ENCODE results near the gene ZC3HAV1.
A peak's percentile ranks its signal among the peaks of the same experiment; 100 is the strongest.

The ZC3HAV1 gene

DNA sequence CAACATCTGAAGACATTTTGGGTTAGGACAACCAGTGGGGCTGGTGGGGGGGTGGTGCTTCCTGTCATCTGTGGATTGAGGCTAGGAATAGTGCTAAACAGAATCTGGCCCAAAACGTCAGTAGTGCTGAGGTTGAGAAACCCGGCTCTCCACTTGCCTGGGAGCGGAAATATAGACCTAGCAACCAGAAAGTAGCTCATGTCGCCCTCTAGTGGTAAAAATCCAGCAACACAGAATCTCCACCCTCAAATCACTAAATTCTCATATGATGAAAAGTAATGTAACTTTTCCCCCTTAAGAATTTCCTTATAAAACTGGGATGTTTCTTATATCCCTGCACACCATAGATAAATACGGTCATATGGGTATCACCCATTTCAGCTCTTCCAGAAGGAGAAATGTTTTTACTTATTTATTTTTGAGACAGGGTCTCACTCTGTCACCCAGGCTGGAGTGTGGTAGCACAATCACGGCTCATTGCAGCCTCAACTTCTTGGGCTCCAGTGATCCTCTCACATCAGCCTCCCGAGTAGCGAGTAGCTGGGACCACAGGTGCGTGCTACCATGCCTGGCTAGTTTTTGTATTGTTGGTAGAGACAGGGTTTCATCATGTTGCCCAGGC lies 34.4 kb downstream of the ZC3HAV1 start:
- Histone ChIP-seq H3K36me3 (ENCODE audit: insufficient read depth, low read length) (no peaks in the 10 kb centered on the region), H3K4me3 (0 out of 2 replicates have a peak overlapping the region, but pooled peaks have one; percentile 4), H3K9ac (ENCODE audit: insufficient read length) (no peak overlapping the region), H3K9me3 (ENCODE audit: low read depth, low read length) (no peaks in the 10 kb centered on the region), H3K27ac (no peak overlapping the region)
- peak; percentile 59 for DNase-seq (ENCODE audit: low read depth, low spot score)
- no peak for TF ChIP-seq EZH2 (IDR thresholded peaks at IDR 0.05)
- no peak for TF ChIP-seq FOXP2 (optimal IDR thresholded peaks at IDR 0.05; ENCODE audit: control extremely low read depth, extremely low read length, insufficient read depth)
- TF ChIP-seq POLR2AphosphoS5 (IDR thresholded peaks at IDR 0.05; ENCODE audit: borderline replicate concordance, low read depth, low read length): no peak

DNA sequence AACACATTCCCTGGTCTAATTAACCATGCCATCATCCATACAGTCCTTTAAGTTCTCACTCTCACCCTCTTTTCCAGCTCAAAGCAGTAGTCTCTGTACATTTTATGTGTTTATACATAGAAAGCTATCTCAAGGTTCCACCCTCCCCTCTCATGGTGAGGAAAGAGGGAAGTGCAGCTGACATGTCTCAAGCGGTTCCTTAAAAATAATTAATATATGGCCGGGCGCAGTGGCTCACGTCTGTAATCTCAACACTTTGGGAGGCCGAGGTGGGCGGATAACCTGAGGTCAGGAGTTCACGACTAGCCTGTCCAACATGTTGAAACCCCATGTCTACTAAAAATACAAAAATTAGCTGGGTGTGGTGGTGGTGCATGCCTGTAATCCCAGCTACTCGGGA lies 36.7 kb downstream of the ZC3HAV1 start:
- DNase-seq (ENCODE audit: low read depth, low spot score): no peak
- Histone ChIP-seq H3K27ac (no peak overlapping the region), H3K4me3 (no peak overlapping the region), H3K9me3 (ENCODE audit: low read depth, low read length) (no peaks in the 10 kb centered on the region), H3K9ac (ENCODE audit: insufficient read length) (no peak overlapping the region), H3K36me3 (ENCODE audit: insufficient read depth, low read length) (no peaks in the 10 kb centered on the region)
- TF ChIP-seq POLR2AphosphoS5 (IDR thresholded peaks at IDR 0.05; ENCODE audit: borderline replicate concordance, low read depth, low read length): no peak
- TF ChIP-seq FOXP2 (optimal IDR thresholded peaks at IDR 0.05; ENCODE audit: control extremely low read depth, extremely low read length, insufficient read depth): no peak
- no peak for TF ChIP-seq EZH2 (IDR thresholded peaks at IDR 0.05)

GRCh38 chr7:139071680-139072079 lies 37.8 kb downstream of the ZC3HAV1 start:
- no peak for DNase-seq (ENCODE audit: low read depth, low spot score)
- H3K27ac ChIP-seq: no peak overlapping the region

DNA sequence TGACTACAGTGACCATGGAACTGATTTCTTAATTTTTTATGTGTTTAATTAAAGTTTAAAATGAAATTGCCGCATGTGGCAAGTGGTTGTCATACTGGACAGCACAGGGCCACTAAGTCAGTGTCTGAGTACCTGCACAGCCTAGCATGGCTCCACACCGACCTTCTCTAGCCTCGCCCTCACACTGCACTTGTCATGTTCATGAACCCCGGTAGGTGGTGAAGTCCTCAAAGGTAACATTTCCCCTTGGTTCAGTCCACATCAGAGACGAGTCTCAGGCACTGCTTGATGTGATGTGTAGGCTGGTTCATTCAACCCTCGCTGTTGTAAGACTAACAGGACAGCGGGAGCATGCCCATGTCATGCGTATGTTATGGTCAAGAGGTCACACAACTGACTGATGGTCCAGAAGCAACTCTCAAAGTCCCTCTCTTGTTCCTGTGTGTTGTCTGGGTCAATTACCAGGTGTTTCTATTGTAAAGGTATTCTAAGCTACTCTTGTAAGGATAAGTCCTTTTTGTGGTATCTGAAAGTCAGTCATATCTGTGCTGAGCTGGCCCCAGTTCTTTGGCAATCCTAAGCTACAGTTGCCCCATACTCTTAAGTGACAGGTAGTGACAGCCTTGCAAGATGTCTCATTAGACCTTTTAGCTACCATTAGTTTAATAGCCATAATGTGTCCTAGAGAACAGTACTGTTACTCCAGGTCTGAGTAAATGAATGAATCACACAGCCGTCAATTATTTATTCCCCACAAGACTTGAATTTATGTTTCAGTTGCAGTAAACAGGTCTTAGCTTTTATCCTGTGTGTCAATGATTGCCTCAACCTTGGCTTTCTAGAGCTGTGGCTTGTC lies 40.7 kb downstream of the ZC3HAV1 start:
- Histone ChIP-seq H3K27ac (no peak overlapping the region), H3K9ac (ENCODE audit: insufficient read length) (no peak overlapping the region), H3K4me3 (no peak overlapping the region), H3K9me3 (ENCODE audit: low read depth, low read length) (no peaks in the 10 kb centered on the region), H3K36me3 (ENCODE audit: insufficient read depth, low read length) (no peaks in the 10 kb centered on the region)
- no peak for DNase-seq (ENCODE audit: low read depth, low spot score)
- TF ChIP-seq FOXP2 (optimal IDR thresholded peaks at IDR 0.05; ENCODE audit: control extremely low read depth, extremely low read length, insufficient read depth) (no peak), POLR2AphosphoS5 (IDR thresholded peaks at IDR 0.05; ENCODE audit: borderline replicate concordance, low read depth, low read length) (no peak), EZH2 (IDR thresholded peaks at IDR 0.05) (no peak)

More at GRCh38 chr7:139071680-139072079, 37.8 kb downstream of the ZC3HAV1 start:
- TF ChIP-seq POLR2AphosphoS5 (IDR thresholded peaks at IDR 0.05; ENCODE audit: borderline replicate concordance, low read depth, low read length) (no peak), FOXP2 (optimal IDR thresholded peaks at IDR 0.05; ENCODE audit: control extremely low read depth, extremely low read length, insufficient read depth) (no peak), EZH2 (IDR thresholded peaks at IDR 0.05) (no peak)
- H3K36me3 ChIP-seq (ENCODE audit: insufficient read depth, low read length): no peaks in the 10 kb centered on the region
- H3K9ac ChIP-seq (ENCODE audit: insufficient read length): no peak overlapping the region
- H3K9me3 ChIP-seq (ENCODE audit: low read depth, low read length): no peaks in the 10 kb centered on the region
- H3K4me3 ChIP-seq: no peak overlapping the region

GRCh38 chr7:139066315-139066714 lies 43.2 kb downstream of the ZC3HAV1 start:
- no peak overlapping the region for H3K4me3 ChIP-seq
- no peak overlapping the region for H3K9ac ChIP-seq (ENCODE audit: insufficient read length)
- H3K9me3 ChIP-seq (ENCODE audit: low read depth, low read length): no peaks in the 10 kb centered on the region
- no peak for DNase-seq (ENCODE audit: low read depth, low spot score)
- no peak for TF ChIP-seq POLR2AphosphoS5 (IDR thresholded peaks at IDR 0.05; ENCODE audit: borderline replicate concordance, low read depth, low read length)
- no peak for TF ChIP-seq EZH2 (IDR thresholded peaks at IDR 0.05)
- no peak for TF ChIP-seq FOXP2 (optimal IDR thresholded peaks at IDR 0.05; ENCODE audit: control extremely low read depth, extremely low read length, insufficient read depth)
- H3K36me3 ChIP-seq (ENCODE audit: insufficient read depth, low read length): no peaks in the 10 kb centered on the region
- H3K27ac ChIP-seq: no peak overlapping the region

DNA sequence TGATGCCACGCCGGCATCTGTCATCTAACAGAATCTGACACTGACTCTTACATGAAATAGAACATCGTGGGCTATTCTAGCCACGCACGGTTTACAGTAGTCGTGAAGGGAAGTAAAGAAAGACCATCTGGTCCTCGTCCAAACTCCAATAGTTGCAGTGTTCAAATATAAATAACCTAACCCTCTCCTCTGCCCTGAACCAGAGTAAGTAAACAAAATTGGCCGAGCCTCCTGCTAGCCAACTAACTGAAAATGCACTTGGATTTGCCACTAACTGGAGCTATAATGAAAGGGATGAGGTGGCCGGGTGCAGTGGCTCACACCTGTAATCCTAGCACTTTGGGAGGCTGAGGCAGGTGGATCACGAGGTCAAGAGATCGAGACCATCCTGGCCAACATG lies 44.2 kb downstream of the ZC3HAV1 start:
- no peaks in the 10 kb centered on the region for H3K36me3 ChIP-seq (ENCODE audit: insufficient read depth, low read length)

GRCh38 chr7:139061416-139061815 lies 48.1 kb downstream of the ZC3HAV1 start:
- Histone ChIP-seq H3K36me3 (ENCODE audit: insufficient read depth, low read length) (no peaks in the 10 kb centered on the region), H3K4me3 (no peak overlapping the region), H3K9ac (ENCODE audit: insufficient read length) (no peak overlapping the region), H3K9me3 (ENCODE audit: low read depth, low read length) (no peaks in the 10 kb centered on the region), H3K27ac (no peak overlapping the region)
- TF ChIP-seq POLR2AphosphoS5 (IDR thresholded peaks at IDR 0.05; ENCODE audit: borderline replicate concordance, low read depth, low read length) (no peak), FOXP2 (optimal IDR thresholded peaks at IDR 0.05; ENCODE audit: control extremely low read depth, extremely low read length, insufficient read depth) (no peak), EZH2 (IDR thresholded peaks at IDR 0.05) (no peak)
- DNase-seq (ENCODE audit: low read depth, low spot score): no peak

More for the DNA sequence above, 44.2 kb downstream of the ZC3HAV1 start:
- no peak overlapping the region for H3K9ac ChIP-seq (ENCODE audit: insufficient read length)
- H3K9me3 ChIP-seq (ENCODE audit: low read depth, low read length): no peaks in the 10 kb centered on the region
- DNase-seq (ENCODE audit: low read depth, low spot score): no peak
- TF ChIP-seq POLR2AphosphoS5 (IDR thresholded peaks at IDR 0.05; ENCODE audit: borderline replicate concordance, low read depth, low read length): no peak
- no peak for TF ChIP-seq EZH2 (IDR thresholded peaks at IDR 0.05)
- TF ChIP-seq FOXP2 (optimal IDR thresholded peaks at IDR 0.05; ENCODE audit: control extremely low read depth, extremely low read length, insufficient read depth): no peak
- H3K27ac ChIP-seq: no peak overlapping the region
- H3K4me3 ChIP-seq: no peak overlapping the region

- Histone ChIP-seq H3K4me3 (no peak overlapping the region), H3K9me3 (ENCODE audit: low read depth, low read length) (no peaks in the 10 kb centered on the region), H3K9ac (ENCODE audit: insufficient read length) (no peak overlapping the region), H3K36me3 (ENCODE audit: insufficient read depth, low read length) (no peaks in the 10 kb centered on the region), H3K27ac (no peak overlapping the region)
- TF ChIP-seq FOXP2 (optimal IDR thresholded peaks at IDR 0.05; ENCODE audit: control extremely low read depth, extremely low read length, insufficient read depth) (no peak), POLR2AphosphoS5 (IDR thresholded peaks at IDR 0.05; ENCODE audit: borderline replicate concordance, low read depth, low read length) (no peak), EZH2 (IDR thresholded peaks at IDR 0.05) (no peak)
- no peak for DNase-seq (ENCODE audit: low read depth, low spot score)
These were observed 48.8 kb downstream of the ZC3HAV1 start for GRCh38 chr7:139060695-139061237.
